Erythroblast (primary cell): ENCODE results near the gene OIT3.

Source experiments
- GATA1 ChIP-seq: IDR thresholded peaks from 2 replicates; pipeline ENCODE4 v1.6.1; 2011; ENCODE audit warnings: low read depth, mild to moderate bottlenecking, control low read depth, low read length, moderate library complexity
- POLR2A ChIP-seq: IDR thresholded peaks from 2 replicates; pipeline ENCODE4 v1.6.1; 2011; ENCODE audit warnings: mild to moderate bottlenecking, low read length

GRCh38 chr10:72852508-72852907 is 41.0 kb upstream of the OIT3 start:
- no peak for TF ChIP-seq POLR2A
- no peak for TF ChIP-seq GATA1
